HuH-7.5 (cell line): ENCODE results near the gene FPGS.
"Not testable (repeated sequence)": the region's sequence is repeated elsewhere in the genome, so short reads cannot be mapped to it uniquely, and the experiment has no call there.

ENCODE experiments used
- DNase-seq: peaks from one replicate; pipeline ENCODE4 v3.0.0; 2011; ENCODE audit warnings: low spot score

The FPGS gene

DNA sequence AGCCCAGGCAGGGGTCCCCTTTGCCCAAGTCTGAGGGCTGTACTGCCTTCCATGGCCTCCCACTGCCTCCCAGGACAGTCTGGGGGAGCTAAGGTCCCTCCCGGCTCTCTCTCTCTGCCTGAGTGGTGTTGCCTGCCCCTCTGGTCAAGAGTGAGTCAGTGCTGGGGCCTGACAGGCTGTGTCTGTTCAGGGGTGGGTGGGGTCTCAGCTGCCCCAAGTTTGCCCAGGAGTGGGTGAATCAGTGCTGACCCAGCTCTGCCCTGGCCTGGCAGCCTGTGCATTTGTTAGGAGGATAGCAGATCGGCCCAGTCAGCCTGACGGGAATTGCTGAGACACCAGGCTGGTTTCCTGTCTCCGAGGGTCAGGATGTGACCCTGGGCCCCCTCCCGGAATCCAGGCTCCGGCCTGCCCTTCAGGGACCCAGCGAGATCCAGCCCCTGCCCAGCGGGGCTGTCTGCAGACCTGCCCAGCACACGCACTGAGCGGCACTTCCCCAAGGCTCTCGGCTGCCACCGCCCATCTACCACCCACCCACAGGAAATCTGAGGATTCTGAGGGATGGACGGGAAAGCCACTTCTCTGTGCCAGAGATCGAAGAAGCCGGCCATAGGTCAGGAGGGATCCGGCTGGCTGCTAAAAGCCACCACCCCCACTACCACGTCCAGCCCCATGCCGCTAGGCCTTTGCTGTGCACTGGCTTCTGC lies 35.8 kb downstream of the FPGS start:
- DNase-seq = no peak

- DNase-seq = no peak
These were observed 38.6 kb downstream of the FPGS start for GRCh38 chr9:127841087-127841835.

DNA sequence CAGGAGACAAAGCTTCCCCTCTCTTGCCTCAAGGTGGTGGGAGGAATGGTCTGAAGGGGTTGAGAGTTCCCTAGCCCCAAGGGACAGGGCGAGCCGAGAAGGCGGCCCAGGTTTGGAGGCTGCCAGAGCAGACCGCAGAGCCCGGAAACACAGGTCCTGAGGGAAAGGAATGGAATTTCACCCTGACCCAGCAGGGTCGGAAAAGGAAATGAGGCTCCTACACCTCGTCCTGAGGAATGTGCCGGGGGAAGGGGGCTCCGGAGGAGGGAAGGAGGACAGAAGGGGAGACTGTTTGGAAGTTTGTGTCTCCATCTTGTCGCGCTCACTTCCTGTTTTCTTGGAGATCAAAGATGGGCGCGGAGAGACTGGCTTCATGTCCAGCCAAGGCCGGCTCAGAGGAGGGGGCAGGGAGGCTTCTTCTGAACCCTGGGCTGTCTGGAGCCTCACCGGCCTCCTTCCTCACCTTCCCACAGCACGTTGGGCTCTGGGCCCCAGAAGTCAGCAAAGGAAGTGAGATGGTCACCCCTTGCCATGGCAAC lies 42.2 kb downstream of the FPGS start:
- no peak for DNase-seq

DNA sequence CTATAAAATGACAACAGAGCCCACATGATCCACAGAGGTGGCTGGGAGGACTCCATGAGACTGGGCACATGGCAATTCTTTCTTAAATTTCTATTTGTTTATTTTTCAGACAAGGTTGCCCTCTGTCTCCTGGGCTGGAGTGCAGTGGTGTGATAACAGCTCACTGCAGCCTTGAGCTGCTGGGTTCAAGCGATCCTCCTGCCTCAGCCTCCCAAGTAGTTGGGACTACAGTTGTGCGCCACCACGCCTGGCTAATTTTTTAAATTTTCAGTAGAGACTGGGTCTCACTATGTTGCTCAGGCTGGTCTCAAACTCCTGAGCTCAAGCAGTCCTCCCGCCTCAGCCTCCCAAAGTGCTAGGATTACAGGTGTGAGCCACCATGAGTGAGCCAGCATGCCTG lies 42.9 kb downstream of the FPGS start:
- not testable (repeated sequence) for DNase-seq

DNA sequence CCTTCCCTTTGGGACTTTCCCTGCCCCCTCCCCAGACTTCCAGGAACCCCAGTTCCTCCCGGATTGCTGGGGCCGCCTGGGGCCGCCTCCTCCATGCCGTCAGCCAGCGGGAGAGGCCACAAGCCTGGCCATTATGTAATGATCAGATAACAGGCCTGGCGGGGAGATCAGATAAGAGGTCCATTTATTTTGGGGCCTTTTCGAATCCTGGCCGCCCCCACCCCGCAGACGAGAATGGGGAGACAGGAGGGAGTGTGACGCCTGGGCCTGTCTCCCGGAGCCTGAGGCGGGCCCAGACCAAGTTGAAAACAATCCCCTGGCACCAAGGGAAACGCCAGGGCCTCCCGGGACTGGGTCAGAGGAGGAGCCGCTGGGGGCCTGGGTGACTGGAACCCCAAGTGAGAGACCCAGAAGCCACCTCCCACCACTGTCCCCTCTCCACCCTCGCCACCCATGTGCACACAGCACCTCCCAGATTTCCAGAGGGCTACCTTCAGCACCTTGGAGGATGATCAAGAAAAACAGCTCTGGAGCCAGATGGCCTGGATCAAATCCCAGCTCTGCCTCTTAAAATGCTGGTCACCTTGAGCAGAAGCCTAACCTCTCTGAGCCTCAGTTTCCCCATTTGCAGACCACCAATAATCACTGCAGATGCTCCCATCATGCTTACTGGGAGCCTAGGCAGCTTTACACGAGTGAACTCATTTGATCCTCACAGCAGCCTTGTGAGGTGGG lies 43.9 kb downstream of the FPGS start:
- no peak for DNase-seq

DNA sequence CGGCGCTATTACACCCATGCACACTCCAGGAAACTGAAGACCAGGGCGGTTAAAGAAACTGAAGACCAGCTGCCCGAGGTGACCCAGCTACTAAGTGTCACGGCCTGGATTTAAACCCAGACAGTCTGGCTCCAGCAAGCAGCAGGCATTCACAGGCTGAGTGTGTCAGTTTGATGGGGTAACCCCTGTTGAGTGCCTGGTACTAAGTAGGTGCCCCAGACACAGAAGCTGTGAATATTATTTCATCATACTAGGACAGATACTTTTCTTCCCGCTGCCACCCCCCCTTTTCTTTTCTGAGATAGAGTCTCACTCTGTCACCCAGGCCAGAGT lies 44.5 kb downstream of the FPGS start:
- DNase-seq = no peak

DNA sequence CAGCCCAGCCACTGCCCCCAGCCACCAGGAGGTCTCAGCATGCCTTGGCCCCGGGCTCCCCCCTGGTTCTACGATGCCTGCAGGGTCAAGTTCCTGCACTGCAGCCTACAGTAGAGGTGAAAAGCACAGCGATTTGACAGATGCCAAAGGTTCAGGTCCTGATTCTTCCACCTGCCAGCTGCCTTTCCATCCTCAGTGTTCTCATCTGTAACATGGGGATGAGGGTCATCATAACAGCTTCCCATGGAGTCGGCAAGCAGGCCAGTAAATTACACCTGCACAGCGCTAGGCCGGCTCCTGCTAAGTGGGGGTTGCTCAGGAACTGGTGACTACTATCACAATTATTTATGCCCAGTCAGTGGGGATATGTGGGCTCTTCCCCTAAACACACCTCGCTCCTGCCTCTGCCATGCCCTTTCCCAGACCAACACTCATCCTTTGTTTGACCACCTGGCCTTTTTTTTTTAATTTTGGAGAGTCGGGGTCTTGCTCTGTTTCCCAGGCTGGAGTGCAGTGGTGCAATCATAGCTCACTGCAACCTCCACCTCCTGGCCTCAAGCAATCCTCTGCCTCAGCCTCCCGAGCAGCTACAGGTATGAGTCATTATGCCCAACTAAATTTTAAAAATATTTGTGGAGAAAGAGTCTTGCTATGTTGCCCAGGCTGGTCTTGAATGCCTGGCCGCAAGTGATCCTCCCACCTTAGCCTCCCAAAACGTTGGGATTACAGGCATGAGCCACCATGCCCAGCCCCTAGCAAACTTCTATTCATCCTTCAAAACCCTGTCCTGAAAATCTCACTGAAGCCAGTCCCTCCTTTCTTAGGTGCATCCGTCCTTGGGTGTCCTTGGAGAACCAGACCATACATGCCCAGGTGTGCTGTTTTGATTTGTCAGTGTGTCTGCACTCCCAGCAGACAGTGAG lies 45.4 kb downstream of the FPGS start:
- DNase-seq = no peak

GRCh38 chr9:127848756-127849504 lies 46.2 kb downstream of the FPGS start:
- no peak for DNase-seq

GRCh38 chr9:127850286-127850830 lies 47.7 kb downstream of the FPGS start:
- DNase-seq = no peak

DNA sequence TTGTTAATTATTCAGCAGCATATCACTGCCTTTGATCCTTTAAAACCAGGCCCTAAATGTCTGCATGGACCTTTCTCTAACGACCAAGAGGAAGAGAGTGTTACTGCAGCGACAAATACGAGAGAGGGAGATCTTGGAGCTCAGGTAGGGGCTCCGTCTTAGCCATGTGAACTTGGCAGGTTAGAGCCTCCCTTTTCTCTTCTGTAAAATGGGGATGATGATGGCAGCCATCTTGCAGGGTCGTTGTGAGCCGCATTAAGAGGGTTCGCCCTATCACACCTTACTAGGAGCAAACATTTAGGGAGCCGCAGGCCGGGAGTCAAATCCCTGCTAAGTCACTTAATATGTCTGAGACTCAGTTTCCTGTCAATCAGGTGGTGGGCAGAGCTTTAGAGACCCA lies 50.1 kb downstream of the FPGS start:
- no peak for DNase-seq

GRCh38 chr9:127853312-127854183 lies 50.9 kb downstream of the FPGS start:
- DNase-seq = no peak

GRCh38 chr9:127854184-127854806 lies 51.6 kb downstream of the FPGS start, which contains the start of gene ENG:
Gene ENG, minus strand, starts transcription at chr9:127854658. Its CDS starts 303 bp downstream, at chr9:127854355.
- no peak for DNase-seq

GRCh38 chr9:127854960-127855359 lies 52.3 kb downstream of the FPGS start:
- DNase-seq = no peak

DNA sequence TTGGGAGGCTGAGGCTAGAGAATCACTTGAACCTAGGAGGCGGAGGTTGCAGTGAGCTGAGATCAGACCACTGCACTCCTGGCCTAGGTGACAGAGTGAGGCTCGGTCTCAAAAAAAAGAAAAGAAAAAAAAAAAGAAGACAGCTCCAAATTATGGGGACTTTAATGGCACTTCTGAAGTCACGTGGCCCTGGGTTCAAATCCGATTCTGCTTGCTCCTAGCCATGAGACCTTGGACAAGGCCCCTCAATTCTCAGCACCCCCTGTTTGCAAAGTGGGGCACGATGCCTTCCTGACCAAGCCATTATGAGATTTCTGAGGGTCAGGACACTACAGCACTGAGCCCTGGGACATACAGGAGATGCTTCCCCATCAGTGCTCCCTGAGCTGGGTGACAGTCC lies 52.8 kb downstream of the FPGS start:
- no peak for DNase-seq

GRCh38 chr9:127856094-127856728 lies 53.5 kb downstream of the FPGS start:
- DNase-seq = no peak

GRCh38 chr9:127856729-127857116 lies 54.0 kb downstream of the FPGS start:
- DNase-seq = no peak

- no peak for DNase-seq
These were observed 54.6 kb downstream of the FPGS start for GRCh38 chr9:127857278-127857677.

- DNase-seq = no peak
These were observed 55.4 kb downstream of the FPGS start for GRCh38 chr9:127858041-127858512.

DNA sequence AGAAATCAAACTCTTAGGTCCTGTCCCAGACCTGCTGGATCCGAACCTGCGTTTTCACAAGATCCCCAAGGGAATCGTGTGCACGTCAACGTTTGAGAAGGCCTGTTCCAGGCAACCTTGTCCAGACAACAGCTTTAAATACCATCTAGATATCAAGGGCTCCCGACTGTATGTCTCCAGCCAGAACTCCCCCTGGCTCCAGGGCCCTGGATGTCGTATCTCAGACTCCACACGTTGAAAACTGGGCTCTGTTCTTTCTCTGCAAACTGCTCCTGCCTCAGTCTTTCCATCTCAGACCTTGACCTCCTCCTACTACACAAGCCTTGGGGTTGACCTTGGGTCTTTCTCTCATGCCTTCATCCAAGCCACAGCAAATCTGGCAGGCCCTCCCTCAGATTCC lies 57.6 kb downstream of the FPGS start:
- DNase-seq = no peak
